Panc1 (cell line): ENCODE data around the gene WFS1. TPM values are rescaled to one million over a fixed set of nuclear protein-coding genes. Genes with fewer than 3 reads are reported as not detected.

Experiments used
- ATAC-seq: fragments of 200-7000 bp; cut with Tn5 transposase; 2 replicates; pipeline ENCODE4 v1.9.1; 2020; ENCODE audit warnings: mild to moderate bottlenecking, moderate library complexity
- BruUV-seq: library from RNA; stranded (reverse); fragments of 400-500 nt; replicated peaks from 2 replicates; lab custom pipeline; 2021; lab: Mats Ljungman, UMichigan
- CTCF ChIA-PET: fragments of 300-600 bp; sonication (Branson Sonifier 250); formaldehyde crosslinking; loops from one replicate; lab custom pipeline; 2022; ENCODE audit warnings: antibody characterized with exemption; lab: Charles Lee
- POLR2A ChIA-PET: fragments of 300-600 bp; sonication (Branson Sonifier 250); formaldehyde crosslinking; loops from one replicate; lab custom pipeline; 2022; ENCODE audit warnings: antibody characterized with exemption; lab: Charles Lee
- DNase-seq: peaks from one replicate; pipeline ENCODE4 v3.0.0-alpha.2; 2010; ENCODE audit warnings: low read depth, low spot score
- H3K27ac ChIP-seq: 2 replicates; pipeline ENCODE4 v1.5.1; 2011; ENCODE audit warnings: mild to moderate bottlenecking, low read length, inconsistent platforms
- H3K27me3 ChIP-seq: fragments of 200-500 bp; sonication (Bioruptor generic); 2 replicates; pipeline ENCODE4 v1.6.0; 2014; ENCODE audit warnings: low read length, inconsistent platforms; ENCODE audit not compliant: control insufficient read depth, insufficient read depth
- H3K36me3 ChIP-seq: fragments of 200-500 bp; sonication (Bioruptor generic); 2 replicates; pipeline ENCODE4 v1.5.1; 2014; ENCODE audit warnings: inconsistent platforms, mild to moderate bottlenecking, low read length, moderate library complexity; ENCODE audit not compliant: control insufficient read depth, insufficient read depth
- H3K4me1 ChIP-seq: 2 replicates; pipeline ENCODE4 v1.5.1; 2011; ENCODE audit warnings: inconsistent platforms, mild to moderate bottlenecking, low read length, moderate library complexity; ENCODE audit not compliant: control insufficient read depth, insufficient read depth
- H3K4me3 ChIP-seq, 2 experiments: 2 replicates each; pipeline ENCODE4 v1.5.1; 2011 to 2012; ENCODE audit warnings: low read depth in 2 of 2, low read length in 2 of 2, mild to moderate bottlenecking in 2 of 2, inconsistent platforms in 1 of 2, moderate library complexity in 1 of 2
- H3K9me3 ChIP-seq: fragments of 200-500 bp; sonication (Bioruptor generic); 2 replicates; pipeline ENCODE4 v1.5.1; 2014; ENCODE audit warnings: low read depth, mild to moderate bottlenecking, inconsistent platforms, low read length, moderate library complexity; ENCODE audit not compliant: control insufficient read depth, insufficient read depth
- POLR2AphosphoS5 ChIP-seq: IDR thresholded peaks from 2 replicates; pipeline ENCODE4 v1.6.1; 2012; ENCODE audit warnings: mild to moderate bottlenecking, low read depth, low read length, moderate library complexity
- SIN3A ChIP-seq: IDR thresholded peaks from 2 replicates; pipeline ENCODE4 v1.6.1; 2012; ENCODE audit warnings: low read depth, mild to moderate bottlenecking, low read length, moderate library complexity, borderline replicate concordance; ENCODE audit not compliant: insufficient read depth
- TCF7L2 ChIP-seq: IDR thresholded peaks from 2 replicates; pipeline ENCODE4 v1.6.1; 2011; ENCODE audit warnings: mild to moderate bottlenecking, low read depth, low read length, inconsistent platforms
- in situ Hi-C: cut with HindIII; loops from 2 replicates; pipeline ENCODE4 v1.10.0; 2016; ENCODE audit warnings: low sequenced_read_pairs, low pct_unique_long_range_greater_than_20kb
- intact Hi-C: fragments of 100-400 bp; cut with micrococcal nuclease; formaldehyde crosslinking; loops from one replicate; pipeline ENCODE4 v1.10.0; 2022; ENCODE audit not compliant: unreplicated experiment
- total RNA-seq: library from RNA; stranded (reverse); gene quantifications from one replicate; pipeline ENCODE4 v1.2.1, GENCODE V29; 2021; ENCODE audit not compliant: unreplicated experiment
- TF ChIP-seq, protein P1 (sequence below), 2 experiments: IDR thresholded peaks; 2 replicates each; pipeline ENCODE4 v1.6.1; 2011 to 2012; ENCODE audit warnings: low read depth in 2 of 2, control low read depth in 1 of 2, low read length in 1 of 2, mild to moderate bottlenecking in 1 of 2, moderate library complexity in 1 of 2; ENCODE audit not compliant: insufficient read depth in 1 of 2
- TF ChIP-seq, protein P2 (sequence below): fragments of 450-650 bp; IDR thresholded peaks from 2 replicates; pipeline ENCODE4 v1.5.1; 2017; ENCODE audit warnings: mild to moderate bottlenecking

The WFS1 gene
- total RNA-seq, 1 experiment from 2014 or later: 67.5 TPM

DNA sequence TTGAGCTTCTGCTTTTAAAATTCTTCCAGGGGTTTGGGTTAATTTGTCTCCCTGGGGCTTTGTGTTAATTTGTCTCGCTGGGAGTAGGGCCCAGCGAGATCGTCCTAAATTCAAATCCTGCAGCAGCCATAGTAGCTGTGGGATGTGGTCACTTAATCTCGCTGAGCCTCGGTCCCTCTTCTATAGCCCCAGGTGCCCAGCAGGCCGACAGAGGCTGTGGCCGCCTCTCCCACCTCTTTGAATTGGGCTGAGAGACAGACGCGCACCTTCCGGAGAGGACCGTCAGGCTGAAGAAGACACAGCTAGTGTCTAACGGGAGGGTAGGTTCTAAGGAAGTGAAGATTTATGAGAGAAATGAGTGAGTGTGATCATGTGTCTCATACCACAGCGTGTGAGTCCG is 15.7 kb upstream of the WFS1 start:
- intact Hi-C loops: no loop called here
- Histone ChIP-seq H3K9me3 (no peaks in the 10 kb centered on the region), H3K27ac (no peak overlapping the region), H3K4me1 (no peaks in the 10 kb centered on the region), H3K4me3 (no peak overlapping the region), H3K27me3 (0 out of 2 replicates have a peak, but pooled peaks cover 4% of the 10 kb centered on the region), H3K36me3 (no peaks in the 10 kb centered on the region)
- BruUV-seq: no TSS peak
- ChIA-PET CTCF (interaction anchor here (0.5 to 0.7 kb wide), 2 partner anchors 62 to 74 kb away, joined by 3 read pairs; no protein-coding TSS in a partner anchor), POLR2A (no interaction called here)
- TF ChIP-seq, protein P1, sequence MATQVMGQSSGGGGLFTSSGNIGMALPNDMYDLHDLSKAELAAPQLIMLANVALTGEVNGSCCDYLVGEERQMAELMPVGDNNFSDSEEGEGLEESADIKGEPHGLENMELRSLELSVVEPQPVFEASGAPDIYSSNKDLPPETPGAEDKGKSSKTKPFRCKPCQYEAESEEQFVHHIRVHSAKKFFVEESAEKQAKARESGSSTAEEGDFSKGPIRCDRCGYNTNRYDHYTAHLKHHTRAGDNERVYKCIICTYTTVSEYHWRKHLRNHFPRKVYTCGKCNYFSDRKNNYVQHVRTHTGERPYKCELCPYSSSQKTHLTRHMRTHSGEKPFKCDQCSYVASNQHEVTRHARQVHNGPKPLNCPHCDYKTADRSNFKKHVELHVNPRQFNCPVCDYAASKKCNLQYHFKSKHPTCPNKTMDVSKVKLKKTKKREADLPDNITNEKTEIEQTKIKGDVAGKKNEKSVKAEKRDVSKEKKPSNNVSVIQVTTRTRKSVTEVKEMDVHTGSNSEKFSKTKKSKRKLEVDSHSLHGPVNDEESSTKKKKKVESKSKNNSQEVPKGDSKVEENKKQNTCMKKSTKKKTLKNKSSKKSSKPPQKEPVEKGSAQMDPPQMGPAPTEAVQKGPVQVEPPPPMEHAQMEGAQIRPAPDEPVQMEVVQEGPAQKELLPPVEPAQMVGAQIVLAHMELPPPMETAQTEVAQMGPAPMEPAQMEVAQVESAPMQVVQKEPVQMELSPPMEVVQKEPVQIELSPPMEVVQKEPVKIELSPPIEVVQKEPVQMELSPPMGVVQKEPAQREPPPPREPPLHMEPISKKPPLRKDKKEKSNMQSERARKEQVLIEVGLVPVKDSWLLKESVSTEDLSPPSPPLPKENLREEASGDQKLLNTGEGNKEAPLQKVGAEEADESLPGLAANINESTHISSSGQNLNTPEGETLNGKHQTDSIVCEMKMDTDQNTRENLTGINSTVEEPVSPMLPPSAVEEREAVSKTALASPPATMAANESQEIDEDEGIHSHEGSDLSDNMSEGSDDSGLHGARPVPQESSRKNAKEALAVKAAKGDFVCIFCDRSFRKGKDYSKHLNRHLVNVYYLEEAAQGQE (IDR thresholded peaks at IDR 0.05; ENCODE audit: insufficient read depth in 1 of 2, low read depth in 2 of 2, low read length in 1 of 2): no peak
- TF ChIP-seq SIN3A (no peak), TCF7L2 (no peak), POLR2AphosphoS5 (no peak)
- TF ChIP-seq, protein P2, sequence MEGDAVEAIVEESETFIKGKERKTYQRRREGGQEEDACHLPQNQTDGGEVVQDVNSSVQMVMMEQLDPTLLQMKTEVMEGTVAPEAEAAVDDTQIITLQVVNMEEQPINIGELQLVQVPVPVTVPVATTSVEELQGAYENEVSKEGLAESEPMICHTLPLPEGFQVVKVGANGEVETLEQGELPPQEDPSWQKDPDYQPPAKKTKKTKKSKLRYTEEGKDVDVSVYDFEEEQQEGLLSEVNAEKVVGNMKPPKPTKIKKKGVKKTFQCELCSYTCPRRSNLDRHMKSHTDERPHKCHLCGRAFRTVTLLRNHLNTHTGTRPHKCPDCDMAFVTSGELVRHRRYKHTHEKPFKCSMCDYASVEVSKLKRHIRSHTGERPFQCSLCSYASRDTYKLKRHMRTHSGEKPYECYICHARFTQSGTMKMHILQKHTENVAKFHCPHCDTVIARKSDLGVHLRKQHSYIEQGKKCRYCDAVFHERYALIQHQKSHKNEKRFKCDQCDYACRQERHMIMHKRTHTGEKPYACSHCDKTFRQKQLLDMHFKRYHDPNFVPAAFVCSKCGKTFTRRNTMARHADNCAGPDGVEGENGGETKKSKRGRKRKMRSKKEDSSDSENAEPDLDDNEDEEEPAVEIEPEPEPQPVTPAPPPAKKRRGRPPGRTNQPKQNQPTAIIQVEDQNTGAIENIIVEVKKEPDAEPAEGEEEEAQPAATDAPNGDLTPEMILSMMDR: no peak
- in situ Hi-C loops: no loop called here
- no peak for ATAC-seq
- no peak for DNase-seq

DNA sequence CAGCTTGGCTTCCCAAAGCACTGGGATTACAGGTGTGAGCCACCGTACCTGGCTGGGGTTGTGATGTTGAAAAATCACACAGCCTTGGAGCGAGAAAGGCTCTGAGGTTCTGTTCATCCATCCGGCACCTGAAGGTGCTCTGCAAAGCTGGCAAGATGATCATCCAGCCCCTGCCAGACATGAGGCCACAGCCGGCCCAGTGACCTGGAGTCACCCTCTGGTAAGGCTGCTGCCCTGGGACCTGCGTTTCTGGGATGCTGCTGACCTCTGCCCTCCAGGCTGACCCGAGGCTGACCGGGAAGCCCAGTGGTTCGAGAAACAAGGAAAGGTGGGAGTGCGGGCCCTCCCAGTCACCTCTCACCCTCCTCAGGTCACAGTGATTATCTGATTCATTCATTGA is 13.5 kb upstream of the WFS1 start:
- CTCF ChIA-PET: no interaction called here
- TF ChIP-seq, protein P2: no peak
- no peak for TF ChIP-seq TCF7L2
- TF ChIP-seq SIN3A: no peak
- TF ChIP-seq, protein P1 (IDR thresholded peaks at IDR 0.05; ENCODE audit: insufficient read depth in 1 of 2, low read depth in 2 of 2, low read length in 1 of 2): no peak
- TF ChIP-seq POLR2AphosphoS5: no peak
- Histone ChIP-seq H3K27me3 (no peaks in the 10 kb centered on the region), H3K36me3 (no peaks in the 10 kb centered on the region), H3K4me3 (no peak overlapping the region), H3K9me3 (no peaks in the 10 kb centered on the region), H3K27ac (no peak overlapping the region), H3K4me1 (no peaks in the 10 kb centered on the region)
- ATAC-seq (no peak), DNase-seq (no peak)
- intact Hi-C loops (no loop called here), in situ Hi-C loops (no loop called here)
- no TSS peak for BruUV-seq
- POLR2A ChIA-PET: no interaction called here
